ENCODE data around the gene CD300A. TPM values are rescaled to one million over a fixed set of nuclear protein-coding genes. Genes with fewer than 3 reads are reported as not detected.

CD300A gene
- total RNA-seq, 4 donors from 2014 or later, result 1.4 to 2.5 TPM; not detected in 2

DNA sequence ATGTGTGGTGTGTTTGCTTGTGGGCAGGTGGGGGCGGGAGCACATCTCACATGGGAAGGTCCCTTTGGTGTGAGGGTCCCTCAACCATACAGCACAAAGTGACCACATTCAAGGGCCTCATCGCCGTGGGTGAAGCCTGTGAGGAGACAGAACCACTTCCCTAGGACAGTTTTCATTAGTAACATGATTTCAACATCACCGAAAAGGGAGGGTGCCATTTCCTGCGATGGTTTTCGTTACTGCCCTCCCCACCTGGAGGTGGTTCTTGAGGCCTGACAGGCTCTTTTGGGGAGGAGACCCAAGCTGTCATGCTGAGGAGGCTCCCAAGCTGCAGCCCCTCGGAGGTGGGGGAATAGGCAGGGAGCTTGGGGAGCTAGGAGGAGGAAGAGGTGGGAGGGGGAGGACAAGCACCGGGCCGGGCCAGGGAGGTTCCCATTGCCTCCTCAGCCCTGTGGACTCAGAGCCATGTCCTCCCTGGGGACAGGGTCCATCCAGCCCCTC, 55.3 kb downstream of the CD300A start:
- Histone ChIP-seq H3K9me3 (no peaks in the 10 kb centered on the region), H3K27me3 (no peaks in the 10 kb centered on the region), H3K36me3 (no peaks in the 10 kb centered on the region), H3K4me1 (no peaks in the 10 kb centered on the region), H3K27ac (peak overlapping the region in 1 of 4 donors; percentile 34), H3K4me3 (no peak overlapping the region)
- no peak for TF ChIP-seq POLR2A (IDR thresholded peaks at IDR 0.05)
- TF ChIP-seq, protein P1, sequence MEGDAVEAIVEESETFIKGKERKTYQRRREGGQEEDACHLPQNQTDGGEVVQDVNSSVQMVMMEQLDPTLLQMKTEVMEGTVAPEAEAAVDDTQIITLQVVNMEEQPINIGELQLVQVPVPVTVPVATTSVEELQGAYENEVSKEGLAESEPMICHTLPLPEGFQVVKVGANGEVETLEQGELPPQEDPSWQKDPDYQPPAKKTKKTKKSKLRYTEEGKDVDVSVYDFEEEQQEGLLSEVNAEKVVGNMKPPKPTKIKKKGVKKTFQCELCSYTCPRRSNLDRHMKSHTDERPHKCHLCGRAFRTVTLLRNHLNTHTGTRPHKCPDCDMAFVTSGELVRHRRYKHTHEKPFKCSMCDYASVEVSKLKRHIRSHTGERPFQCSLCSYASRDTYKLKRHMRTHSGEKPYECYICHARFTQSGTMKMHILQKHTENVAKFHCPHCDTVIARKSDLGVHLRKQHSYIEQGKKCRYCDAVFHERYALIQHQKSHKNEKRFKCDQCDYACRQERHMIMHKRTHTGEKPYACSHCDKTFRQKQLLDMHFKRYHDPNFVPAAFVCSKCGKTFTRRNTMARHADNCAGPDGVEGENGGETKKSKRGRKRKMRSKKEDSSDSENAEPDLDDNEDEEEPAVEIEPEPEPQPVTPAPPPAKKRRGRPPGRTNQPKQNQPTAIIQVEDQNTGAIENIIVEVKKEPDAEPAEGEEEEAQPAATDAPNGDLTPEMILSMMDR (IDR thresholded peaks at IDR 0.05 in 4 of 5, conservative IDR thresholded peaks at IDR 0.05 in 1 of 5), result no peak
- intact Hi-C loops (cut with DNase I; ENCODE audit: low total_unique reads), result no loop called here
- ATAC-seq (no peak), DNase-seq (no peak)
- in situ Hi-C loops (cut with MboI; ENCODE audit: low sequenced_read_pairs in 4 of 4), result no loop called here

DNA sequence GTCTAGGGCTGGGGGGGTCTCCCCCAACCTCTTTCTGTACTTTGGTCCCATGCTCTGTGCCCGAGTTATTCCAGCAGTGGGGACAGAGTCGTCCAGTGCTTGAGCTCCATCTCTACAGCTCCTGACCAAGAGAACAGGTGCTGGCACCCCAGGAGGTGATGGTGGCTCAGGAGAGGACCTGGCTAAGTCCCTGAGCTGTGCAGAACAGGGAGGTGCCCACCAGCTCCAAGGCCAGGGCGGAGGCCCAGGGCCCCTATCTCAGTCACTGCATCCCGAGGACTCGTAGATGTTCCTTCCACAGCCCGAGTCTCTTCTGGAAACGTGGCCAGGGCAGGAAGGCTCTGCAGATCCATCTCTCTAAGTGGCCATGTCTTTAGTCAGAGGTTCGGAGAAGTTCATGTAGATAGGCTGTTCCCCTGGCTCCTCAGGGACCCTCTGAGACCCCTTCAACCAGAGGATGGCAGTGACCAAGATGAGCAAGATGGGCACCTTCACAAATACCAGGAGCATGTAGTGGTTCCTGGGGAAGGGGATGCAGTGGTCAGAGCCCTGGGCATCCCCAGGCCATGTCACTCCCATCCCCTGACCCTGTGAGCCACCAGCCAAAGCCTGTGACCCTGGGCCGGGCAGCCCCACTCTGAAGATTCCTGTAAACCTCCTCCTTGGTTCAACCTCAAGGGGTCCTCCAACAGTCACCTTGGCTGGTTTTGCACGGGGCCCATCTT, 56.1 kb downstream of the CD300A start:
- in situ Hi-C loops (cut with MboI; ENCODE audit: low sequenced_read_pairs in 4 of 4) (no loop called here), intact Hi-C loops (cut with DNase I; ENCODE audit: low total_unique reads) (no loop called here)
- Histone ChIP-seq H3K4me3 (no peak overlapping the region), H3K36me3 (no peaks in the 10 kb centered on the region), H3K27me3 (no peaks in the 10 kb centered on the region), H3K9me3 (no peaks in the 10 kb centered on the region), H3K27ac (no peak overlapping the region), H3K4me1 (no peaks in the 10 kb centered on the region)
- no peak for TF ChIP-seq POLR2A (IDR thresholded peaks at IDR 0.05)
- TF ChIP-seq, protein P1 (IDR thresholded peaks at IDR 0.05 in 4 of 5, conservative IDR thresholded peaks at IDR 0.05 in 1 of 5), result no peak
- DNase-seq (no peak), ATAC-seq (no peak)

DNA sequence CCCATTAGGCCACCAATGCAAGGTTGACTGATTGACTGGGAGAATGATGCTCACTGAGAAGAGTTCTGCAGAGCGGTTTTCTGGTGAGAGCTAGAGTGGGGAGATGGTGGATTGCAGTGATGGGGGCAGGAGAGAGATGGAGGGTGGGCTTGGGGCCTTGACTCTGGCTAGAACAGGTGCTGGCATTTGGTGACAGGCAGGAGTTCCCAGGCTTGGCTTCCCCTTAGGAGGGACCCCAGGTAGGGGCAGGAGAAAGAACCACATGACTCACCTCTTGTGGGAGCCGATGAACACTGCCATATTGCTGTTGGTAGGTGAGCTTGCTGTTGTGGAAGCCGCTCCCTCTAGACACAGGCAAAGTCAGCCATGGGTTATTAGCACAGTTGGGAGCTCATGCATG, 56.9 kb downstream of the CD300A start:
- no peak for DNase-seq
- ATAC-seq, result no peak
- TF ChIP-seq, protein P1 (IDR thresholded peaks at IDR 0.05 in 4 of 5, conservative IDR thresholded peaks at IDR 0.05 in 1 of 5), result no peak
- TF ChIP-seq POLR2A (IDR thresholded peaks at IDR 0.05), result no peak
- no peak overlapping the region for H3K27ac ChIP-seq
- no peaks in the 10 kb centered on the region for H3K27me3 ChIP-seq
- no peak overlapping the region for H3K4me3 ChIP-seq
- H3K4me1 ChIP-seq, result no peaks in the 10 kb centered on the region
- intact Hi-C loops (cut with DNase I; ENCODE audit: low total_unique reads), result no loop called here
- in situ Hi-C loops (cut with MboI; ENCODE audit: low sequenced_read_pairs in 4 of 4), result no loop called here
- no peaks in the 10 kb centered on the region for H3K36me3 ChIP-seq
- H3K9me3 ChIP-seq, result no peaks in the 10 kb centered on the region

DNA sequence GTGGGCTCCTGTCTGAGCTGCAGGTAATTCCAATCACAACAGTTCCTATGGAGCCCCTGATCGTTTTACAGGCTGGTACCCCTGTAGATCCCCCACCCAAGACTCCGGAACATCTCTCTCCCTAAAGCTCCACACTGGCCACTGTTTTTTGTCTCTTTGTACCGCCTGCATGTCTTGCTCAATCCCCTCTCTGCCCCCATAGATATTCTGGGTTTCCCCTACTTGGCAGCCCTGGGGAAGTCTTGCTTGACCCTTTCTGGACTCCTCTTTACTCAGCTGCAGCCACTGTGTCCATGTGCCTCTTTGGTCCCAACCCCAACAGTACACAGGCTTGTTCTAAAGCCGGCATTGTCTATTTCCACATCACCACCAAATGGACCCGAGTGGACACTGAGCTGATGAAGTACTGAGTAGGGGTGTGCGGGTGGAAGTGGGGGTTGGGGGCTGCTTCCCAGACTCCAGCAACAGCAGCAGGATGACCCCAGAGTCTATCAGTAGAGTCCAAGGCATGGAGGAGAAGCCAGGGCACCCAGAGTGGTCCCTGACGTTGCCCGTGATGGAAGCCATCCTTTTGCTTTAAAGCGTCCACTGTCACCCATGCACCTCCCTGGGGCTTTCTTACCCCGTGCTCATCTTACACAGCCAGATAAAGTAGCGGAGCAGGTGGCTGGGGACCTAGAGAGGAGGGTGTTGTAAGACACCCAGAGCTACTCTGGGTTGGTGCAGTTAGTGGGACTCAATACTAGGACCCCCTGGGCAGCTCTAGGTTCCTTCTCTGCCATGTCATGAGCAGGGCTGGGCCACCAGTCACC, 58.4 kb downstream of the CD300A start:
- H3K9me3 ChIP-seq, result no peaks in the 10 kb centered on the region
- TF ChIP-seq, protein P1 (IDR thresholded peaks at IDR 0.05 in 4 of 5, conservative IDR thresholded peaks at IDR 0.05 in 1 of 5), result no peak
- TF ChIP-seq POLR2A (IDR thresholded peaks at IDR 0.05), result no peak
- H3K27ac ChIP-seq, result no peak overlapping the region
- H3K4me1 ChIP-seq, result no peaks in the 10 kb centered on the region
- H3K27me3 ChIP-seq, result no peaks in the 10 kb centered on the region
- in situ Hi-C loops (cut with MboI; ENCODE audit: low sequenced_read_pairs in 4 of 4), result no loop called here
- H3K36me3 ChIP-seq, result no peaks in the 10 kb centered on the region
- H3K4me3 ChIP-seq, result no peak overlapping the region
- ATAC-seq (no peak), DNase-seq (no peak)
- intact Hi-C loops (cut with DNase I; ENCODE audit: low total_unique reads), result no loop called here
